ENCODE results near the gene SLIT3.

The SLIT3 gene

DNA sequence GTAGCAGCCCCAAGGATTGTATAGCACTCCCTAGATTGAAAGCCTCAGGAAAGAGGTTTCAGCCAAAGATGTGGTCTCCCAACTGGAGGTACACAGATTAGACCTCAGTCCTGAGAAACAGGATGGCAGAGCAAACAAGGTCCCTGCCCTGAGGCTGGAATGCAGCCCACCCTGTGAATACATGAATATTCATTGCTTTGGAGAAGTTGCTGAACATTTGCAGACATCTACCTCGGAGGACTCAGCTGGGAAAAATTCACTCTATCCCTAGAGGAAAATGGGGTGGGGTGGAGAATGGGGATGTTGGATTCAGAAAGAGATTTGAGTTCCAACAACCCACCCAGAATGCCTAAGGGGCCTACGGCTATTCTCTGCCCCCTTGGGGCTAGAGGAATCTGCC lies 129.4 kb downstream of the SLIT3 start:
- Histone ChIP-seq H3K9me2 (replicated peaks; ENCODE audit: insufficient read depth, low read length) (no peaks in the 10 kb centered on the region), H3K27ac (ENCODE audit: low read depth, low read length) (no peak overlapping the region), H2AFZ (ENCODE audit: low read depth, low read length, severe bottlenecking) (no peak overlapping the region), H3K9me3 (ENCODE audit: insufficient read depth, low read length) (no peaks in the 10 kb centered on the region), H3K4me2 (ENCODE audit: low read depth, low read length, poor library complexity, severe bottlenecking) (no peak overlapping the region), H3F3A (ENCODE audit: insufficient read depth) (no peaks in the 10 kb centered on the region), H3K36me3 (ENCODE audit: low read length) (no peaks in the 10 kb centered on the region), H3K9ac (ENCODE audit: low read length) (no peak overlapping the region), H3K79me2 (ENCODE audit: insufficient read depth, low read length) (no peaks in the 10 kb centered on the region), H3K27me3 (ENCODE audit: low read length) (no peaks in the 10 kb centered on the region), H3K4me3 (ENCODE audit: insufficient read depth, low read length, poor library complexity, severe bottlenecking) (no peak overlapping the region), H4K20me1 (ENCODE audit: low read depth, low read length) (no peaks in the 10 kb centered on the region)
- no peak for TF ChIP-seq EZH2phosphoT487 (conservative IDR thresholded peaks at IDR 0.05; ENCODE audit: low read length)
- TF ChIP-seq CTCF (IDR thresholded peaks at IDR 0.05; ENCODE audit: insufficient read depth, low read length, poor library complexity, severe bottlenecking): no peak

DNA sequence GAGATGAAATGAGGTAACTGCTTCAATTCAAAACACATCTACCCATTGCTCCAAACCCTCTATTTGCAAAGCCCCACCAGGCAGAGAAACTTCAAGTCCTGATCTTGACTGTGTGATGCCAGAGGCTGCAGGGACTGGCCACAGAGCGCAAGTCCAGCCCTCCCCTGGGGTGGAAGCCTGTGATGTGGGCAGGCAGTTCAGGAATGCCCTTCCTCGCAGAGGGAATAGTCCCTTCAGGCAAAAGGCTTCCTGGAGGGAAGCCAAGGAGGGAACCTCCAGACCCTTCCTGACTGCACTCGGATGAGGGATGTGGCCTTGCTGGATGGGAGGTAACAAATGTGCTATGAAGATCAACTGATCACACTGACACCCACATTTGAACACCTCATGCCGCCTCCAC lies 131.2 kb downstream of the SLIT3 start:
- Histone ChIP-seq H3K4me2 (ENCODE audit: low read depth, low read length, poor library complexity, severe bottlenecking) (no peak overlapping the region), H3K9me3 (ENCODE audit: insufficient read depth, low read length) (no peaks in the 10 kb centered on the region), H3K9me2 (replicated peaks; ENCODE audit: insufficient read depth, low read length) (no peaks in the 10 kb centered on the region), H2AFZ (ENCODE audit: low read depth, low read length, severe bottlenecking) (no peak overlapping the region), H3K27ac (ENCODE audit: low read depth, low read length) (no peak overlapping the region), H3K4me3 (ENCODE audit: insufficient read depth, low read length, poor library complexity, severe bottlenecking) (no peak overlapping the region), H3K79me2 (ENCODE audit: insufficient read depth, low read length) (no peaks in the 10 kb centered on the region), H3F3A (ENCODE audit: insufficient read depth) (no peaks in the 10 kb centered on the region), H3K9ac (ENCODE audit: low read length) (no peak overlapping the region), H3K36me3 (ENCODE audit: low read length) (no peaks in the 10 kb centered on the region), H4K20me1 (ENCODE audit: low read depth, low read length) (no peaks in the 10 kb centered on the region), H3K27me3 (ENCODE audit: low read length) (no peaks in the 10 kb centered on the region)
- no peak for TF ChIP-seq EZH2phosphoT487 (conservative IDR thresholded peaks at IDR 0.05; ENCODE audit: low read length)
- TF ChIP-seq CTCF (IDR thresholded peaks at IDR 0.05; ENCODE audit: insufficient read depth, low read length, poor library complexity, severe bottlenecking): no peak

- H2AFZ ChIP-seq (ENCODE audit: low read depth, low read length, severe bottlenecking): no peak overlapping the region
- H3K4me3 ChIP-seq (ENCODE audit: insufficient read depth, low read length, poor library complexity, severe bottlenecking): no peak overlapping the region
- no peaks in the 10 kb centered on the region for H4K20me1 ChIP-seq (ENCODE audit: low read depth, low read length)
- H3K36me3 ChIP-seq (ENCODE audit: low read length): no peaks in the 10 kb centered on the region
- TF ChIP-seq EZH2phosphoT487 (conservative IDR thresholded peaks at IDR 0.05; ENCODE audit: low read length) (no peak), CTCF (IDR thresholded peaks at IDR 0.05; ENCODE audit: insufficient read depth, low read length, poor library complexity, severe bottlenecking) (no peak)
- H3K9me2 ChIP-seq (replicated peaks; ENCODE audit: insufficient read depth, low read length): no peaks in the 10 kb centered on the region
- H3K4me2 ChIP-seq (ENCODE audit: low read depth, low read length, poor library complexity, severe bottlenecking): no peak overlapping the region
- no peaks in the 10 kb centered on the region for H3F3A ChIP-seq (ENCODE audit: insufficient read depth)
- H3K9ac ChIP-seq (ENCODE audit: low read length): no peak overlapping the region
- H3K27ac ChIP-seq (ENCODE audit: low read depth, low read length): no peak overlapping the region
- no peaks in the 10 kb centered on the region for H3K9me3 ChIP-seq (ENCODE audit: insufficient read depth, low read length)
- no peaks in the 10 kb centered on the region for H3K79me2 ChIP-seq (ENCODE audit: insufficient read depth, low read length)
- H3K27me3 ChIP-seq (ENCODE audit: low read length): no peaks in the 10 kb centered on the region
These were observed 132.7 kb downstream of the SLIT3 start for GRCh38 chr5:169168280-169168679.

GRCh38 chr5:169166078-169166477 lies 134.9 kb downstream of the SLIT3 start:
- no peaks in the 10 kb centered on the region for H3K36me3 ChIP-seq (ENCODE audit: low read length)
- H3K4me2 ChIP-seq (ENCODE audit: low read depth, low read length, poor library complexity, severe bottlenecking): no peak overlapping the region
- H2AFZ ChIP-seq (ENCODE audit: low read depth, low read length, severe bottlenecking): no peak overlapping the region
- H3K79me2 ChIP-seq (ENCODE audit: insufficient read depth, low read length): no peaks in the 10 kb centered on the region
- TF ChIP-seq EZH2phosphoT487 (conservative IDR thresholded peaks at IDR 0.05; ENCODE audit: low read length): no peak
- TF ChIP-seq CTCF (IDR thresholded peaks at IDR 0.05; ENCODE audit: insufficient read depth, low read length, poor library complexity, severe bottlenecking): no peak
- no peaks in the 10 kb centered on the region for H3K27me3 ChIP-seq (ENCODE audit: low read length)
- no peaks in the 10 kb centered on the region for H4K20me1 ChIP-seq (ENCODE audit: low read depth, low read length)
- H3F3A ChIP-seq (ENCODE audit: insufficient read depth): no peaks in the 10 kb centered on the region
- no peak overlapping the region for H3K9ac ChIP-seq (ENCODE audit: low read length)
- no peak overlapping the region for H3K4me3 ChIP-seq (ENCODE audit: insufficient read depth, low read length, poor library complexity, severe bottlenecking)
- no peak overlapping the region for H3K27ac ChIP-seq (ENCODE audit: low read depth, low read length)
- H3K9me2 ChIP-seq (replicated peaks; ENCODE audit: insufficient read depth, low read length): no peaks in the 10 kb centered on the region
- H3K9me3 ChIP-seq (ENCODE audit: insufficient read depth, low read length): no peaks in the 10 kb centered on the region

Measured in SU-DHL-6 (cell line).